Neuronal stem cell (in vitro differentiated cells): ENCODE data around the gene LRRIQ1.

Source experiments
- DNase-seq: peaks from one replicate; pipeline ENCODE4 v3.0.0-alpha.2; 2013; ENCODE audit warnings: low spot score
- H2AFZ ChIP-seq: one replicate; pipeline ENCODE4 v1.6.1; 2013; ENCODE audit warnings: mild to moderate bottlenecking, low read length, inconsistent platforms
- H2AK5ac ChIP-seq: 2 replicates; pipeline ENCODE4 v1.6.1; 2013; ENCODE audit warnings: low read depth, mild to moderate bottlenecking, inconsistent platforms, low read length, moderate library complexity, mixed read lengths
- H2BK120ac ChIP-seq: 2 replicates; pipeline ENCODE4 v1.6.1; 2013; ENCODE audit warnings: low read depth, mild to moderate bottlenecking, inconsistent platforms, low read length, moderate library complexity, mixed read lengths
- H2BK12ac ChIP-seq: one replicate; pipeline ENCODE4 v1.6.1; 2013; ENCODE audit warnings: low read length, inconsistent platforms
- H2BK15ac ChIP-seq: 2 replicates; pipeline ENCODE4 v1.6.1; 2013; ENCODE audit warnings: mild to moderate bottlenecking, low read length, inconsistent platforms, mixed read lengths
- H2BK5ac ChIP-seq: one replicate; pipeline ENCODE4 v1.6.1; 2013; ENCODE audit warnings: inconsistent platforms, mild to moderate bottlenecking, low read length, moderate library complexity
- H3K14ac ChIP-seq: one replicate; pipeline ENCODE4 v1.6.1; 2013; ENCODE audit warnings: low read length, inconsistent platforms
- H3K18ac ChIP-seq: 2 replicates; pipeline ENCODE4 v1.6.1; 2013; ENCODE audit warnings: low read length, inconsistent platforms
- H3K23ac ChIP-seq: 2 replicates; pipeline ENCODE4 v1.6.1; 2013; ENCODE audit warnings: low read depth, mild to moderate bottlenecking, mixed read lengths, low read length, inconsistent platforms; ENCODE audit not compliant: poor library complexity
- H3K27ac ChIP-seq: replicated peaks from 3 replicates; pipeline ENCODE4 v1.5.1; 2013; ENCODE audit warnings: low read length, inconsistent platforms
- H3K27me3 ChIP-seq, 3 experiments: 2 replicates each; pipeline ENCODE4 v1.6.1; 2013; ENCODE audit warnings: low read length in 3 of 3, mild to moderate bottlenecking in 2 of 3, inconsistent platforms in 1 of 3, low read depth in 1 of 3, mixed read lengths in 1 of 3, moderate library complexity in 1 of 3; ENCODE audit not compliant: control insufficient read depth in 3 of 3, insufficient read depth in 3 of 3
- H3K36me3 ChIP-seq, 2 donors: replicated peaks in 1 of 2; 2 replicates each; pipeline ENCODE4 v1.6.1; 2013; ENCODE audit warnings: low read length in 2 of 2; ENCODE audit not compliant: control insufficient read depth in 2 of 2, insufficient read depth in 2 of 2
- H3K4ac ChIP-seq: 2 replicates; pipeline ENCODE4 v1.6.1; 2013; ENCODE audit warnings: inconsistent platforms, mild to moderate bottlenecking, low read length, moderate library complexity
- H3K4me1 ChIP-seq, 2 donors: 1 replicate in 1 of 2; 2 replicates in 1 of 2; pipeline ENCODE4 v1.6.1; 2013; ENCODE audit warnings: low read length in 2 of 2, low read depth in 1 of 2; ENCODE audit not compliant: control insufficient read depth in 2 of 2, insufficient read depth in 1 of 2
- H3K4me2 ChIP-seq: one replicate; pipeline ENCODE4 v1.6.1; 2013; ENCODE audit warnings: mild to moderate bottlenecking, low read length, inconsistent platforms; ENCODE audit not compliant: insufficient read depth, poor library complexity, severe bottlenecking
- H3K4me3 ChIP-seq, 2 donors: 2 replicates each; pipeline ENCODE4 v1.5.1; 2013; ENCODE audit warnings: low read length in 2 of 2, mild to moderate bottlenecking in 2 of 2, inconsistent platforms in 1 of 2, moderate library complexity in 1 of 2
- H3K79me1 ChIP-seq: one replicate; pipeline ENCODE4 v1.6.1; 2013; ENCODE audit warnings: low read depth, mild to moderate bottlenecking, inconsistent platforms, low read length, moderate library complexity
- H3K9ac ChIP-seq: one replicate; pipeline ENCODE4 v1.6.1; 2013; ENCODE audit warnings: mild to moderate bottlenecking, low read depth, low read length, inconsistent platforms; ENCODE audit not compliant: poor library complexity
- H3K9me3 ChIP-seq, 2 donors: replicated peaks in 1 of 2; 2 replicates each; pipeline versions ENCODE3 to v1.6.1; 2013; ENCODE audit warnings: low read length in 2 of 2, mild to moderate bottlenecking in 2 of 2, inconsistent platforms in 1 of 2, low read depth in 1 of 2, mixed read lengths in 1 of 2, moderate library complexity in 1 of 2; ENCODE audit not compliant: control insufficient read depth in 2 of 2, insufficient read depth in 1 of 2
- H4K8ac ChIP-seq: one replicate; pipeline ENCODE4 v1.6.1; 2013; ENCODE audit warnings: low read depth, mild to moderate bottlenecking, inconsistent platforms, low read length, moderate library complexity
- H4K91ac ChIP-seq: one replicate; pipeline ENCODE4 v1.6.1; 2013; ENCODE audit warnings: low read length, low read depth, mild to moderate bottlenecking, inconsistent platforms; ENCODE audit not compliant: poor library complexity
- WGBS, 2 donors: extraction: QIAGEN DNeasy Blood & Tissue Kit; methylation state at CpG; one replicate each; pipeline ENCODE4 v1.1.7; 2013; ENCODE audit warnings: missing lambda C conversion rate in 2 of 2, mixed read lengths in 1 of 2; ENCODE audit not compliant: insufficient read length in 2 of 2, insufficient replicate concordance in 1 of 2; ENCODE audit errors: extremely low coverage in 2 of 2; 5-methylcytosine and 5-hydroxymethylcytosine counted together

Gene LRRIQ1

DNA sequence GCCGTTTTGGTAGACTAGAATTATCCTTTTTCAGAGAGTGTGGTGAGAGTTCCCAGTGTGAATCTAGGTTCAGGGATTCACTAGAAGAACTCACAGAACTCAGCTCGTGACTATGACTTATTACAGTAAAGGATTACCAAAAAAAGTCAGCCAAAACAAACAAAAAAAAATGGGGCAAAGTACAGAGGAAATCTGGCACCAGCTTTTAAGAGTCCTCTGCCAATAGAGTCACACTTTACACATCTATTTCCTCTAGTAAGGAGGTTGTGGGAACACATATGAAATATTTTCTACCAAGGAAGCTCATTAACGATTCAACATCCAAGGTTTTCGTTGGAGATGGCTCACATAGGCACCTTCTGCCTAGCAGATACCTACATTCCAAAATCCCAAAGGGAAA, 28.3 kb upstream of the LRRIQ1 start:
- no peak overlapping the region for H3K18ac ChIP-seq
- no peak overlapping the region for H3K27ac ChIP-seq
- WGBS, 2 donors = no CpG with 5 or more reads among the region's 4 CpGs
- H3K4me2 ChIP-seq = no peak overlapping the region
- no peak overlapping the region for H3K14ac ChIP-seq
- no peak overlapping the region for H3K4ac ChIP-seq
- no peak overlapping the region for H2AK5ac ChIP-seq
- H3K9me3 ChIP-seq = peaks cover 0 to 2% of the 10 kb centered on the region in 2 donors
- H2BK5ac ChIP-seq = no peak overlapping the region
- no peak overlapping the region for H3K9ac ChIP-seq
- H4K8ac ChIP-seq = no peak overlapping the region
- H3K27me3 ChIP-seq = no peaks in the 10 kb centered on the region
- H3K4me3 ChIP-seq = no peak overlapping the region
- H3K79me1 ChIP-seq = no peaks in the 10 kb centered on the region
- no peak overlapping the region for H2BK12ac ChIP-seq
- H3K36me3 ChIP-seq = no peaks in the 10 kb centered on the region
- no peak overlapping the region for H4K91ac ChIP-seq
- no peak overlapping the region for H2BK15ac ChIP-seq
- H2AFZ ChIP-seq = no peak overlapping the region
- no peak for DNase-seq
- H3K23ac ChIP-seq = no peak overlapping the region
- no peak overlapping the region for H2BK120ac ChIP-seq
- H3K4me1 ChIP-seq = no peaks in the 10 kb centered on the region

DNA sequence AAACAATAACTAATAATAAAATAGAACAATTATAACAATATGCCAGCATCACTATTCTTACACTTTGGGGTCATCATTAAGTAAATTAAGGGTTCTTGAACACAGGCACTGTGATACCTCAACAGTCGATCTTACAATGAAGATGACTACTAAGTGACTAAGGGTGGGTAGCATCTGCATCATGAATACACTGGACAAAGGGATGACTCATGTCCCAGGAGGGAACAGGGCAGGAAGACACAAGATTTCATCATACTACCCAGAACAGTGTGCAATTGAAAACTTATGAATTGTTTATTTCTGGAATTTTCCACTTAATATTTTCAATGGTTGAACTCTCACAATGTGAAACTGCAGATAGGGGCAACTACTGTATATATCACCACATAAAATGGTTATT, 19.7 kb upstream of the LRRIQ1 start:
- Histone ChIP-seq H2AFZ (no peak overlapping the region), H3K4me2 (no peak overlapping the region), H3K23ac (no peak overlapping the region), H2BK5ac (no peak overlapping the region), H3K4ac (no peak overlapping the region), H3K18ac (no peak overlapping the region), H2AK5ac (no peak overlapping the region), H3K4me1 (peaks cover 0 to 8% of the 10 kb centered on the region in 2 donors), H4K91ac (no peak overlapping the region), H2BK120ac (no peak overlapping the region), H4K8ac (no peak overlapping the region), H2BK12ac (no peak overlapping the region), H3K79me1 (no peaks in the 10 kb centered on the region), H3K36me3 (no peaks in the 10 kb centered on the region), H3K9ac (no peak overlapping the region), H2BK15ac (no peak overlapping the region), H3K9me3 (no peaks in the 10 kb centered on the region), H3K14ac (no peak overlapping the region), H3K27ac (no peak overlapping the region), H3K4me3 (no peak overlapping the region), H3K27me3 (no peaks in the 10 kb centered on the region)
- no peak for DNase-seq
- no CpG with 5 or more reads among the region's 1 CpG for WGBS, 2 donors

DNA sequence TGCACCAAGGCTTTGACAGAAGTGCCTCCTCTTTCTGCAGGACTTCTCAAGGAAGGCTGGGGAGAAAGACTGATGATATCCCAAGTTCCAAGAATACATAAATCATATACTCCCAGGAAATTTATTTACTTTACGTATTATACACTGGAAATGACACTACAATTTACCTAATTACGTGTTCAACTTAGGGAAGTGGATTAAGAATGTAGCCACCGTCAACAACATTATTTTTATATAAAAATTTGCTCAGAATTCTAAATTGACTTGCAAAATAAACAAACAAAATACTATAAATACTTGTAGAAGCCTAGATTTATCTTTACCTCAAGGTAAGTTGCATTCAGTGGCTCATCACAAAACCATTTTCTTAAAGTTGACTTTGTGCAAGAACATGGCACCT, 19.0 kb upstream of the LRRIQ1 start:
- Histone ChIP-seq H3K9me3 (no peaks in the 10 kb centered on the region), H3K27me3 (no peaks in the 10 kb centered on the region), H3K9ac (no peak overlapping the region), H4K8ac (no peak overlapping the region), H2BK15ac (no peak overlapping the region), H2BK120ac (no peak overlapping the region), H3K14ac (no peak overlapping the region), H2BK12ac (no peak overlapping the region), H3K4me3 (no peak overlapping the region), H3K4me2 (no peak overlapping the region), H3K36me3 (no peaks in the 10 kb centered on the region), H3K23ac (no peak overlapping the region), H2AFZ (peak overlapping the region; percentile 42), H2BK5ac (no peak overlapping the region), H3K18ac (no peak overlapping the region), H3K4ac (no peak overlapping the region), H3K79me1 (no peaks in the 10 kb centered on the region), H4K91ac (no peak overlapping the region), H3K27ac (no peak overlapping the region), H2AK5ac (no peak overlapping the region), H3K4me1 (peaks cover 0 to 8% of the 10 kb centered on the region in 2 donors)
- no peak for DNase-seq
- no CpG with 5 or more reads among the region's 3 CpGs for WGBS, 2 donors

DNA sequence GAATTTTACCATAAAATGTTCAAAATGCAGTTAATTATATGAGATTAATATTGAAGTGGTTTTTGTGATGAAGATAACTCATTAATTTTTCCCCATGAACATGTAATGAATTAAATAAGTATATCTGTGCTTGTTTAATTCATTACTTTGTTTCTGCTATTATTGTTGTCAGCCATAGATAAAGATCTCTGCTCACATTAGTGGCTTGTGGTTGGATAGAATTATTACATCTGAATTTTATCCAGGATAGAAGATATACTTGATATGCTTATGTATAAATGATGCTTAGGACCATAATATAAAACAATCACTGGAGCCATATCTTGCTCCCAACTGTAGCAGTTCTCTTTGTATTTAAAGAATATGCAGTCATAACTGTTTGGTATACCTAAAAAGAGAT, 18.5 kb upstream of the LRRIQ1 start:
- no peak overlapping the region for H3K4me3 ChIP-seq
- no peaks in the 10 kb centered on the region for H3K27me3 ChIP-seq
- H3K79me1 ChIP-seq = no peaks in the 10 kb centered on the region
- no peak overlapping the region for H2BK5ac ChIP-seq
- no peak overlapping the region for H3K9ac ChIP-seq
- H3K4ac ChIP-seq = no peak overlapping the region
- peaks cover 0 to 8% of the 10 kb centered on the region in 2 donors for H3K4me1 ChIP-seq
- H3K14ac ChIP-seq = no peak overlapping the region
- H4K8ac ChIP-seq = no peak overlapping the region
- no peak overlapping the region for H3K4me2 ChIP-seq
- no peak overlapping the region for H2AK5ac ChIP-seq
- no peak for DNase-seq
- H2BK120ac ChIP-seq = no peak overlapping the region
- no peak overlapping the region for H3K18ac ChIP-seq
- no peak overlapping the region for H2AFZ ChIP-seq
- no peaks in the 10 kb centered on the region for H3K9me3 ChIP-seq
- no peak overlapping the region for H3K27ac ChIP-seq
- H2BK15ac ChIP-seq = no peak overlapping the region
- no peak overlapping the region for H2BK12ac ChIP-seq
- H3K36me3 ChIP-seq = no peaks in the 10 kb centered on the region
- no peak overlapping the region for H4K91ac ChIP-seq
- H3K23ac ChIP-seq = no peak overlapping the region
